GM21423 (cell line): ENCODE data around the gene SENP3.

ENCODE experiments used
- ATAC-seq: cut with Tn5 transposase; IDR thresholded peaks from one replicate; pipeline ENCODE4 v1.9.1; 2021; ENCODE audit warnings: mild to moderate bottlenecking, moderate library complexity; ENCODE audit not compliant: unreplicated experiment

The SENP3 gene

GRCh38 chr17:7575959-7576358, 14.2 kb downstream of the SENP3 start:
- no peak for ATAC-seq

DNA sequence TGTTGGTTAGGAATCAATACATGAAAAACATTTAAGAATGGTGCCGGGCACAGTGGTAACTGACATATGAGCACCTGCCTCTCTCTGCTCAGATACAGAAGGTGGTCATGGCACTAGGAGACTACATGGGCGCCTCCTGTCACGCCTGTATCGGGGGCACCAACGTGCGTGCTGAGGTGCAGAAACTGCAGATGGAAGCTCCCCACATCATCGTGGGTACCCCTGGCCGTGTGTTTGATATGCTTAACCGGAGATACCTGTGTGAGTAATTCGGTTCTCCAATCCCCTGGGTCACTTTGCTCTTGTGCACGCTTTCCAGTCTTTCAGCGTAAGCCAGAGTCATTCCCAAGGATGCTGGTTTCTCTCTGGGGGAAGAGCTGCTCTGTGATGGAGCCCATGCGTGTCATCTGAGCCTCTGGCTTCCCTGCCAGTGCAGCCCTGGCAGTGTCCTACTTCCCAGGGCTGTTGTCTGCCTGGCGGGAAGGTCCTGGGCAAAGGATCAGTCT, 14.8 kb downstream of the SENP3 start:
- ATAC-seq, result no peak

- ATAC-seq, result no peak
Observed at GRCh38 chr17:7577327-7578199, 15.8 kb downstream of the SENP3 start.

DNA sequence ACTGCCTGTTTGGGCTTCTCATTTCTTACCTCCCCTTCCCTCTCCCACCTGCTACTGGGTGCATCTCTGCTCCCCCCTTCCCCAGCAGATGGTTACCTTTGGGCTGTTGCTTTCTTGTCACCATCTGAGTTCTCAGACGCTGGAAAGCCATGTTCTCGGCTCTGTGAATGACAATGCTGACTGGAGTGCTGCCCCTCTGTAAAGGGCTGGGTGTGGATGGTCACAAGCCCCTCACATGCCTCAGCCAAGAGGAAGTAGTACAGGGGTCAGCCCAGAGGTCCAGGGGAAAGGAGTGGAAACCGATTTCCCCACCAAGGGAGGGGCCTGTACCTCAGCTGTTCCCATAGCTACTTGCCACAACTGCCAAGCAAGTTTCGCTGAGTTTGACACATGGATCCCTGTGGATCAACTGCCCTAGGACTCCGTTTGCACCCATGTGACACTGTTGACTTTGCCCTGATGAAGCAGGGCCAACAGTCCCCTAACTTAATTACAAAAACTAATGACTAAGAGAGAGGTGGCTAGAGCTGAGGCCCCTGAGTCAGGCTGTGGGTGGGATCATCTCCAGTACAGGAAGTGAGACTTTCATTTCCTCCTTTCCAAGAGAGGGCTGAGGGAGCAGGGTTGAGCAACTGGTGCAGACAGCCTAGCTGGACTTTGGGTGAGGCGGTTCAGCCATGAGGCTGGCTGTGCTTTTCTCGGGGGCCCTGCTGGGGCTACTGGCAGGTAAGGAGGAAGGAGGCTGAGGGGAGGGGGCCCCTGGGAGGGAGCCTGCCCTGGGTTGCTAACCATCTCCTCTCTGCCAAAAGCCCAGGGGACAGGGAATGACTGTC, 17.5 kb downstream of the SENP3 start, which contains the start of gene CD68:
CD68 (plus strand) TSS at position 638 of the 833 bp plus-strand sequence; CDS start at position 678, 40 bp downstream.
- peak; percentile 33 for ATAC-seq

DNA sequence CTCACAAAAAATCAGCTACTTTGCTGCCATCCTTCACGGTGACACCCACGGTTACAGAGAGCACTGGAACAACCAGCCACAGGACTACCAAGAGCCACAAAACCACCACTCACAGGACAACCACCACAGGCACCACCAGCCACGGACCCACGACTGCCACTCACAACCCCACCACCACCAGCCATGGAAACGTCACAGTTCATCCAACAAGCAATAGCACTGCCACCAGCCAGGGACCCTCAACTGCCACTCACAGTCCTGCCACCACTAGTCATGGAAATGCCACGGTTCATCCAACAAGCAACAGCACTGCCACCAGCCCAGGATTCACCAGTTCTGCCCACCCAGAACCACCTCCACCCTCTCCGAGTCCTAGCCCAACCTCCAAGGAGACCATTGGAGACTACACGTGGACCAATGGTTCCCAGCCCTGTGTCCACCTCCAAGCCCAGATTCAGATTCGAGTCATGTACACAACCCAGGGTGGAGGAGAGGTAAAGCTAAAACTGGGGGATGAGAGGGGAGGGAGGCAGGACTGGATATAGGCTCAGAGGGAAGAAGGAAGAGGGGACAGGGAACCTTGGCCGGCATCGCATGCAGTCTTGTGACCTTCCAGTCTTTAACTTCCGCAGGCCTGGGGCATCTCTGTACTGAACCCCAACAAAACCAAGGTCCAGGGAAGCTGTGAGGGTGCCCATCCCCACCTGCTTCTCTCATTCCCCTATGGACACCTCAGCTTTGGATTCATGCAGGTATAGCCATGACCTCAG, 18.3 kb downstream of the SENP3 start:
- ATAC-seq, result no peak

- ATAC-seq, result no peak
Observed at GRCh38 chr17:7580604-7581575, 19.2 kb downstream of the SENP3 start.

- no peak for ATAC-seq
Observed at GRCh38 chr17:7582396-7583252, 20.9 kb downstream of the SENP3 start.

- peak; percentile 55 for ATAC-seq
Observed at GRCh38 chr17:7583253-7584109, 21.8 kb downstream of the SENP3 start, which contains the start of gene MPDU1. MPDU1 (plus strand) TSS chr17:7583852; CDS start chr17:7583863, 11 bp downstream.

DNA sequence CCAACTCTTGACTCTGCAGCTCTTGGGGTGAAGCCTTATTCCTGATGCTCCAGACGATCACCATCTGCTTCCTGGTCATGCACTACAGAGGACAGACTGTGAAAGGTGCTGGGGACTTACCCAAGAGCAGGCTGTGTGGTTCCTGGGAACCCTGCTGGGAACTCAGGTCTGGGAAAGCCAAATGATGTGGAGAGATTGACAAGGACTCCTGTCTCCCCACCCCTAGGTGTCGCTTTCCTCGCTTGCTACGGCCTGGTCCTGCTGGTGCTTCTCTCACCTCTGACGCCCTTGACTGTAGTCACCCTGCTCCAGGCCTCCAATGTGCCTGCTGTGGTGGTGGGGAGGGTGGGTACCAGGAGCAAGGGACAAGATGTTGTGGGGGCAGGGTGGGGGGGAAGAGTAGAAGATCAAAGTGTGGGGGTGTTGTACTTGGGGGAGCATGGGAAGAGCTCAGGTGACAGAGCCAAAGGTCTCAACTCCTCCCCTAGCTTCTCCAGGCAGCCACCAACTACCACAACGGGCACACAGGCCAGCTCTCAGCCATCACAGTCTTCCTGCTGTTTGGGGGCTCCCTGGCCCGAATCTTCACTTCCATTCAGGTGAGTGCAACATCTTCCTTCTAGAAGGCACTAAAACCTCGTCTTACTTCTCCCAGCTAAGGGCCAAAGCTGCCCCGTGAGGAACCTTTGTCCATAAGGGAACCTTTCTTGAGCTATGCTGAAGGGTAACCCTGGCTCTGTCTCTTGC, 25.1 kb downstream of the SENP3 start:
- no peak for ATAC-seq

- no peak for ATAC-seq
Observed at GRCh38 chr17:7587420-7588151, 25.9 kb downstream of the SENP3 start.

GRCh38 chr17:7588553-7589203, 27.0 kb downstream of the SENP3 start:
- ATAC-seq, result no peak

DNA sequence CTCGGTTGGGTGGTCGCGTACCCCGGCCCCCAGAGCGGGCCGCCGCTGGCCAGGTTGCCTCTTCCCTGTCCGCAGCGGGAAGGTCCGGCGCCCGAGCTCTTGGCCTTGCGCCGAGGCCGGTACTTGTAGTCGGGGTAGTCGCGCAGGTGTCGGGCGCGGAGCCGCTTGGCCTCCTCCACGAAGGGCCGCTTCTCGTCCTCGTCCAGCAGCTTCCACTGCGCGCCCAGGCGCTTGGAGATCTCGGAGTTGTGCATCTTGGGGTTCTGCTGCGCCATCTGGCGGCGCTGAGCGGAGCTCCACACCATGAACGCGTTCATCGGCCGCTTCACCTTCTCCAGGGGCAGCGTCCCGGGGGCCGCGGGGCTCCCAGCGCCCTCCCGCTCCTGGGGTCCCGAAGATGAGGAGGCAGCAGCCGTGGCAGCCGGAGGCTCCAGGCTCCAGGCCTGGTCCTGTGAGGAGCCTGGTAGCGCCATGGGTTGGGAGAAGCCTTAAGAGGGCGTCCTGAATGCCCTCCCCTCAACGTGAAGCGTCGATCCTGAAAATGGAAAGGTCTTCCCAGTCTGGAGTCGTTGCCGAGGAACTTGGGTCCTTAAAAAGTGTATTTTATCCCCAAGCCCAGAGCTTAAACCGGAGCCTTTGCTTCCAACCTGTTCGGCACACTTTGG, 27.6 kb downstream of the SENP3 start:
- no peak for ATAC-seq

DNA sequence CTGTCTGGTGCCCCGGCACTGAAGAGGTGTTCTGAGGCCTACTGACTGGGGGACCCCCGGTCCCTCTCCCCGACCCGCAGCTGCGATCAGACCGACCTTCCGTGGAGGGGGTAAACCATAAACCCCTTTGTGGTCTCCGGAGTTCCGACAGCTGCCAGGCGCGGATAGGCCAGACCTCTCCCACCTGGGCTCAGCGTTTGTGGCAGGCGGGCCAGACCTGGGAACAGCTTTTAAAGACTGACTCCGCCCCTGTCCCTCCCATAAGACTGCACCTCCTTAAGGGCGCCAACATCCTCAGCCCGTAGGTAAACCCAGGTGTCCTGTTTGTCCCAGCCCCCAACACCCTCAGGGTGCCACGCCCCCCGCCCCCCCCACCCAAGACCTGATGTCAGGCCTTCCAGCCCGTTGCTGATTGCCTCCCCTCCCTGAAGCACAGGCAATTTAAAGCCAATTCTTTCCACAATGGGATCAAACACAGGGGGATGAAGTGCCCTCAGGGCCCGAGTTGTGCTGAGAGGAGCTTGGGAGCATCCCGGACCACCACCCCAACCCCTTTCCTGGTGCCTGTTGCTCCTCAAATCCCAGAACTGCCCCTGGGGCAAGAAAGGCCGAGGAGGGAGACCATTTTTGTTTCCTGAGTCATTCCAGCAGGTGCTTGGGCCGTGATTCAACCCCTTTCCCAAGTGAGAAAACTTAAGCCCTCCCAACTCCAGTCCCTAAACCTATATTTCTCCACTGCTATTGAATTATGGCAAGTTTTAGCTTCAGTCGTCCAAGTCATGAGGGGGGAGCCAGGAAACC, 28.4 kb downstream of the SENP3 start, which contains the start of gene SOX15:
SOX15 (minus strand) TSS at position 204 of the 801 bp plus-strand sequence. CDS start 418 bp downstream, outside the sequence.
- ATAC-seq, result no peak

GRCh38 chr17:7590743-7591142, 29.0 kb downstream of the SENP3 start:
- ATAC-seq, result no peak
